Suppressor macrophage treated with lipopolysaccharide for 4 hours (primary cell): ENCODE measurements around the gene KIR2DL1.
"Not testable (repeated sequence)": the region's sequence is repeated elsewhere in the genome, so short reads cannot be mapped to it uniquely, and the experiment has no call there.

ENCODE experiments used
- DNase-seq: peaks from one replicate; pipeline ENCODE4 v3.0.0-alpha.2; 2020

KIR2DL1 gene

DNA sequence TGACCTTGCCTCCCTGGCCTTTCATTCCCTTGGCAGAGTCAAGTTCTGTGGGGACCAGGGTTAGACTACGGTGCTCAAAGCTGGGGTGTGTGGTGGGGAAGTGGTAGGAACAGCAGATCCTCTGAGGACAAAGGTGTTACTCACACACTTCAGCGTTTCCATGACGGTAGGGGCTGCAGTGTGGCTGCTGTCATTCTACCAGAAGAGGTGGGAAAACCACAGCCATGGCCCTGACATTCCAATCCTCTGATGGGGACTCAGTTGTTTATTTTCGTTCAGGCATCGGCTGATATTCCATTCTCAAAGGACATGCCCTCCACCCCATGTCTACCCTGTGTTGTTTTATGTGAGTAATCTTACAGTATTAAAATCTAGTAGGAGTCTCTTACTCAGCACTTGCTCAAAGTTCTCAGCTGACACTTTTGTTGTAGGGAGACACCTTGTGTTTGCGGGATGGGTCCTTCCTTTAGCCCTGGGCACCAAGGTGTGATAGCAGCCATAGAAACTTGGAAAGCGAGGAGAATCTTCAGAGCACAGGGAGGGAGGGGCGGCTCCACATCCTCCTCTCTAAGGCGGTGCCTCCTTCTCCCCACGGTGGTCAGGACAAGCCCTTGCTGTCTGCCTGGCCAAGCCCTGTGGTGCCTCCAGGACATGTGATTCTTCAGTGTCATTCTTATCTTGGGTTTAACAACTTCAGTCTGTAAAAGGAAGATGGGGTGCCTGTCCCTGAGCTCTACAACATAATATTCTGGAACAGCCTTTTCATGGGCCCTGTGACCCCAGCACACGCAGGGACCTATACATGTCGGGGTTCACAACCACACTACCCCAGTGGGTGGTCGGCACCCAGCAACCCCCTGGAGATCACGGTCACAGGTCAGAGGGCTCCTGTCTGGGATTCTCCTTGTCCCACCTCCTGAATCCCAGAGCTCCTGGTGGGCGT, 1.7 kb downstream of the KIR2DL1 start:
- DNase-seq, result not testable (repeated sequence)

DNA sequence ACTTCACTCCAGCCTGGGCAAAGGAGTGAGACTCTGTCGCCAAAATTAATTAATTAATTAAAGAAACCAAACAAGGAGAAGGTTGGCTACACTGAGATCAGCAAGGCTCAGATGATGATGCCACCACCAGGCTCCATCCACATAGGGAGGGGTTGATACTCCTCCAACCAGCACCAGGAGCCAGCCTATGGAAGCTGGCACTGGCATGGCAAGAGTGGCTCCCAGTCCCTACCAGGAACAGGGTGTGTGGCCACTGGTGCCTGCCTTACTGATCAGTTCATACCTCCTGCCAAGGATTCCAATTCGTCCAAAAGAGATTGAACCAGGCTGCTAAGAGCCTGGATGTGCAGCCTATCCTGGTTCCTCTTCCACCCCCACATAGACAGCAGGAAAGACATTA, 3.1 kb downstream of the KIR2DL1 start:
- not testable (repeated sequence) for DNase-seq

DNA sequence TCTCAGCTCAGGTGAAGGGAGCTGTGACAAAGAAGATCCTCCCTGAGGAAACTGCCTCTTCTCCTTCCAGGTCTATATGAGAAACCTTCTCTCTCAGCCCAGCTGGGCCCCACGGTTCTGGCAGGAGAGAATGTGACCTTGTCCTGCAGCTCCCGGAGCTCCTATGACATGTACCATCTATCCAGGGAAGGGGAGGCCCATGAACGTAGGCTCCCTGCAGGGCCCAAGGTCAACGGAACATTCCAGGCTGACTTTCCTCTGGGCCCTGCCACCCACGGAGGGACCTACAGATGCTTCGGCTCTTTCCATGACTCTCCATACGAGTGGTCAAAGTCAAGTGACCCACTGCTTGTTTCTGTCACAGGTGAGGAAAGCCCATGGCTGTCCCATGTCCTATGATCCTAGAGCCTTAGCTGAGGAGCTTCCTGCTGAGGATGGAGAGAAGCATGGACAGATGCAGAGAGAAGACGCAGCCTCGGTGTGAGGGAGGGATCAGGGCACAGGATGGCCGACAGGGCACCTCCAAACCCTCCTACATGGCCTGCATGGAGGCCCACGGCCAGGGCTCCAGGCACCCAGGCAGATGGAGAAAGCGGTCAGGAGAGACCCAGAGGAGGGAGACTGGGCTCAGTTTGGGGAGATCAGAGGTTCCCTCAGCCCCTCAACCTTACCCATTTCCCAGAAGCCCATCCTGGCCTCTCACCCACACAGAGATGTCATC, 5.7 kb downstream of the KIR2DL1 start:
- DNase-seq, result not testable (repeated sequence)

DNA sequence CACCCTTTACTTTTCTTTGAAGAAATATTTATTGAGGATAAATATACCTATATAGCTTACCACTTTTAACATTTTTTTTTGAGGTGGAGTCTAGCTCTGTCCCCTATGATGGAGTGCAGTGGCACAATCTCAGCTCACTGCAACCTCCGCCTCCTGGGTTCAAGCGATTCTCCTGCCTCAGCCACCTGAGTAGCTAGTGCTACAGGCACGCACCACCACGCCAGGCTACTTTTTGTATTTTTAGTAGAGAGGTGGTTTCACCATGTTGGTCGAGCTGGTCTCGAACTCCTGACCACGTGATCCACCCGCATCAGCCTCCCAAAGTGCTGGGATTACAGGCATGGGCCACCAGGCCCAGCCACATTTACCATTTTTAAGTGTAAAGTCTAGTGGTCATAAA, 6.2 kb downstream of the KIR2DL1 start:
- DNase-seq, result not testable (repeated sequence)

DNA sequence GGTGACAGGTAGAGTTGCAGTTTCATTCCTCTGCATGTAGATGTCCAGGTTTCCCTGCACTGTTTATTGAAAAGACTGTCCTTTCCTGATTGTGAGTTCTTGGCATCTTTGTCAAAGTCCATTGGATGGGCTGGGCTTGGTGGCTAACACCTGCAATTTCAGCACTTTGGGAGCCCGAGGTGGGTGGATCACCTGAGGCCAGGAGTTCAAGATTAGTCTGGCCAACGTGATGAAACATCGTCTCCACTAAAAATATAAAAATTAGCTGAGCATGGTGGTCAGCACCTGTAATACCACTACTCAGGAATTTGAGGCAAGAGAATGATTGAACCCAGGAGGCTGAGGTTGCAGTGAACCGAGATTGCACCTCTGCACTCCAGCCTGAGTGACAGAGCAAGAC, 8.3 kb downstream of the KIR2DL1 start:
- not testable (repeated sequence) for DNase-seq

DNA sequence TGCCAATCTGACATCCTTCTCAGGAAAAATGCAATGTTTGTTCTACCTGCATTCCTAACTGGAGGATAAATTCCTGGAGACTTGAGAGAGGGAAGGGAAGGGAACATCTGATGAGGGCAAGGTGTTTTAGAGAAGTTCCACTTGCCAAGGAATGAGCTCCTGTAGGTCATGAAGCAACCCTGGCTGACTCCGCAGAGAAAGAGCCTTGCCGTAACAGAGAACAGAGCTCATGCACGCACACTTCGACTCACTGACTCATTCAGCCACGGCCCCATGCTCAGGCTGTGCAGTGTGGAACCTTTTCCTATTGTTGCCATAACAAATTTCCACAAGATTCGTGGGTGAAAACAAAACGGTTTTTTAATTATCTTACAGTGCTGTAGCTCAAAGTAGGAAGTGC, 9.3 kb downstream of the KIR2DL1 start:
- peak; percentile 77 for DNase-seq

DNA sequence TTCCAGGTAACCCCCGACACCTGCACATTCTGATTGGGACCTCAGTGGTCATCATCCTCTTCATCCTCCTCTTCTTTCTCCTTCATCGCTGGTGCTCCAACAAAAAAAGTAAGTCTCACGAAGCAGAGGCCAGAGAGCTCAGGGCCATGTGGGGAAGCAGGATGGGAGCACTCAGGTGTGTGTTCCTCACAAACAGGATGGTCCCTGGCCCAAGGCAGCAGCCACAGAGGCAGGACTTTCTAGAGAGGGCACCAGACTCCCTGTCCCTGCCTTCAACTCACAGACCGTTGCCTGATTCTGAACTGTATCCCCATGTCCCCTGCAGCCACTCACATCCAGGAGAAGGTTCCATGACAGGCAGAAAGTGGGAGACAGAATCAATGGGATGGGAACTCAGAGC, 13.3 kb downstream of the KIR2DL1 start:
- not testable (repeated sequence) for DNase-seq

DNA sequence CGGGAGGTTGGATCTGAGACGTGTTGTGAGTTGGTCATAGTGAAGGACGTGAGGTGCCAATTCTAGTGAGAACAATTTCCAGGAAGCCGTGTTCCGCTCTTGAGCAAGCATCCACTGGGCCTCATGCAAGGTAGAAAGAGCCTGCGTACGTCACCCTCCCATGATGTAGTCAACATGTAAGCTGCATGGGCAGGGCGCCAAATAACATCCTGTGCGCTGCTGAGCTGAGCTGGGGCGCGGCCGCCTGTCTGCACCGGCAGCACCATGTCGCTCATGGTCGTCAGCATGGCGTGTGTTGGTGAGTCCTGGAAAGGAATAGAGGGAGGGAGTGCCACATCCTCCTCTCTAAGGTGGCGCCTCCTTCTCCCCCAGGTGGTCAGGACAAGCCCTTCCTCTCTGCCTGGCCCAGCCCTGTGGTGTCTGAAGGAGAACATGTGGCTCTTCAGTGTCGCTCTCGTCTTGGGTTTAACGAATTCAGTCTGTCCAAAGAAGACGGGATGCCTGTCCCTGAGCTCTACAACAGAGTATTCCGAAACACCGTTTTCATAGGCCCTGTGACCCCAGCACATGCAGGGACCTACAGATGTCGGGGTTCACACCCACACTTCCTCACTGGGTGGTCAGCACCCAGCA, 16.6 kb downstream of the KIR2DL1 start:
- DNase-seq, result not testable (repeated sequence)

DNA sequence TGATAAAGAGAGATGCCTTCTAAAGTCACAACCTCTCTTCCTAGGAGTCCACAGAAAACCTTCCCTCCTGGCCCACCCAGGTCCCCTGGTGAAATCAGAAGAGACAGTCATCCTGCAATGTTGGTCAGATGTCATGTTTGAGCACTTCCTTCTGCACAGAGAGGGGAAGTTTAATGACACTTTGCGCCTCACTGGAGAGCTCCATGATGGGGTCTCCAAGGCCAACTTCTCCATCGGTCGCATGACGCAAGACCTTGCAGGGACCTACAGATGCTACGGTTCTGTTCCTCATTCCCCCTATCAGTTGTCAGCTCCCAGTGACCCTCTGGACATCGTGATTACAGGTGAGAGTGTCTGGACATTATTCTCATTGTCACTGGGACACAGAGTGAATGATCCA, 18.6 kb downstream of the KIR2DL1 start:
- DNase-seq, result peak; percentile 68

DNA sequence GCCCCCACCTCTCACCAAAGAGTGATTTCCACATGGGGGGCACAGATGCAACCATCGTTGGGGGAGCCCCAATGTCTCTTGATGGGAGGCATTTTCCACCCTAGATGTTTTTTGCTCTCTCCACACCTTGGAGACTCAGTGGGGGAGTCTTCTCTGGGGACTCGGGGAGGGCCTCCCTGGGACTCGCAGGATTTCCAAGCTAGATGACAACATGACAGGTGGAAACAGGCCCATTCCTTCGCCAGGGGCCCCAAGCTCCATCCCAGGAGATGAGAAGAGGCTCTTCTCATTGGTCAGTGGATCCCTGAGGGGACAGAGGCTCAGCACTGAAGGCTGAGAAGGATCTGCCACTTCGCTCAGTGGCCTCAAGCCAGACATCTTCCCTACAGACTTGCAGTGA, 21.1 kb downstream of the KIR2DL1 start:
- no peak for DNase-seq

DNA sequence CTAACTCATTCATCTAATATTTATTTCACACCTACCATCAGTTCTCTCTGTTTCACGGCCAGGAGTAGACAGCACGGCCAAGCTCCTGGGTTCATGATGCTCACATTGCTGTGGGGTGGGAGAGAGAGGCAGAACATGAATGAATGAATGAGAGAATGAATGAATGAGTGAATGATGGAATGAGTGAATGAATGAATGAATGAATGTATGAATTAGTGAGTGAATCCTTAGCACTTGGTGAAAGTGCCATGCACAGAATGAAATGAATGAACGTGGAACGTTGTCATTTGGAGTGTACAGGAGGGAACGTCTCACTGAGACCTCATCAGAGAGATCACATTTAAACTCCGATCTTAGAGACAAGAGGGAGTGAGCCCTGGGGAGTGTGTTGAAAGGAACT, 21.9 kb downstream of the KIR2DL1 start:
- DNase-seq, result no peak

DNA sequence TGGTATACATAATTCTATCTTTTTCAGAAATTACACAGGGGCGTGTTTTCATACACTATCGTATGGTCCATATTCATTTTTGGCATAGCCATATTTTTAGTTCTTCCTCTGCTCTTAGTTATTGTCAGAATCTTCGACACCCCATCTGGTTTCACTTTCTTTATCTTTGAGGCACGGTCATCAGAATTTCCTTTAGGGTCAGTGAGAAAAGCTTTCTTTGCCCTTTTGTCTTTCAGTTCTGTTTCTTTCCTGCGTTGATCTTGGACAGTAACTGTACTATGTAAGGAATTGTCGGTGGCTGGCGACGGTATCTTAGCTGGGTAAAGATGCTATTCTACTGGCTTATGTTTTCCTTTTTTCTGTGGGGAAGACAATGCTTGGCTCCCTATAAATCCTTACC, 23.2 kb downstream of the KIR2DL1 start:
- DNase-seq, result peak; percentile 89

DNA sequence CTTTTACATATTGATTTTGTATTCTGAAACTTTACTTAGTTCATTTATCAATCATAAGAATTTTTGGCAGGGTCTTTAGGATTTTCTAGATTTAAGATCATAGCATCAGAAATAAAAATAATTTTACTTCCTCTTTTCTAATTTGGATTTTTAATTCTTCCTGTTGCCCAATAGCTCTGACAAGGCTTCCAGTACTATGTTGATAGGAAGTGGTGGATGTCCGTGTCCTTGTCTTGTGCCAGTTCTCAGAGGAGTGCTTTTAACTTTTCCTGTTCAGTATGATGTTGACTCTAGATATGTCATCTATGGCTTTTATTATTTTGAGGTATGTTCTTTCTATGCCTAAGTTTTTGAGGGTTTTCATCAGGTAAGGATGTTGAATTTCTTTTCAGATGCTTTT, 26.2 kb downstream of the KIR2DL1 start:
- peak; percentile 65 for DNase-seq

DNA sequence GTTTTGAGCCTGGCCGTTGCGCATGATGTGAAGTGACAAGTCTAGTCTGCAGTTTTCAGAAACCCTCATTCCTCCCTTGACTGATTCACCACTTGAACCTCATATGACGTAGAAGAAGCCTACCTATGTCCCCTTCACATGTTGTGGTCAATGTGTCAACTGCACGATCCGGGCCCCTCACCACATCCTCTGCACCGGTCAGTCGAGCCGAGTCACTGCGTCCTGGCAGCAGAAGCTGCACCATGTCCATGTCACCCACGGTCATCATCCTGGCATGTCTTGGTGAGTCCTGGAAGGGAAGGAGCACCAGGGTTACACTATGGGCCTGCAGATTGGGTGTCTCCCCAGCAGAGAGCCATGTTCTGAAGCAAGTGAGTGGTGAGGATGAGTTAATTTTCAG, 33.8 kb downstream of the KIR2DL1 start, which contains the start of gene KIR2DL4:
KIR2DL4 (plus strand) TSS at position 201 of the 400 bp plus-strand sequence; CDS start at position 243, 42 bp downstream.
- no peak for DNase-seq

DNA sequence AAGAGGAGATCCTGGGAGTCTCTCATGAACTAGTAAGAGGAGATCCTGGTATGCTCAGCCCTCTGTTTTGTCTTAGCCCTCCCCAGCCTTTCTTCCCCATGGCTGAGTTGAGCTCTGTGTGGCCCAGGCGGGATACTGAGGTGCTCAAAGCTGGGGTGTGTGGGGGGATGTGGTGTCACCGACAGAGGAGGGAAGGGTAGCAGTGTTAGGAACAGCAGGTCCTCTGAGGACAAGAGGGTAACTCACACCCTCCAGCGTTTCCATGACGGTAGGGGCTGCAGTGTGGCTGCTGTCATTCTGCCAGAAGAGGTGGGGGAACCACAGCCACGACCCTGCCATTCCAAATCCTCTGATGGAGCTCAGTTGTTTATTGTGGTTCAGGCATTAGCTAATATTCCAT, 34.5 kb downstream of the KIR2DL1 start:
- DNase-seq, result no peak

DNA sequence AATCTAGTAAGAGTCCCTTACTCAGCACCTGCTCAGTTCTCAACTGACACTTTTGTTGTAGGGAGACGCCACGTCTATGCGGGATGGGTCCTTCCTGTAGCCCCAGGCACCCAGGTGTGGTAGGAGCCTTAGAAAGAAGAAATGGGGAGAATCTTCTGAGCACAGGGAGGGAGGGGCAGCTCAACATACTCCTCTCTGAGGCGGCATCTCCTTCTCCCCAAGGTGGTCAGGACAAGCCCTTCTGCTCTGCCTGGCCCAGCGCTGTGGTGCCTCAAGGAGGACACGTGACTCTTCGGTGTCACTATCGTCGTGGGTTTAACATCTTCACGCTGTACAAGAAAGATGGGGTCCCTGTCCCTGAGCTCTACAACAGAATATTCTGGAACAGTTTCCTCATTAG, 35.0 kb downstream of the KIR2DL1 start:
- DNase-seq, result no peak

DNA sequence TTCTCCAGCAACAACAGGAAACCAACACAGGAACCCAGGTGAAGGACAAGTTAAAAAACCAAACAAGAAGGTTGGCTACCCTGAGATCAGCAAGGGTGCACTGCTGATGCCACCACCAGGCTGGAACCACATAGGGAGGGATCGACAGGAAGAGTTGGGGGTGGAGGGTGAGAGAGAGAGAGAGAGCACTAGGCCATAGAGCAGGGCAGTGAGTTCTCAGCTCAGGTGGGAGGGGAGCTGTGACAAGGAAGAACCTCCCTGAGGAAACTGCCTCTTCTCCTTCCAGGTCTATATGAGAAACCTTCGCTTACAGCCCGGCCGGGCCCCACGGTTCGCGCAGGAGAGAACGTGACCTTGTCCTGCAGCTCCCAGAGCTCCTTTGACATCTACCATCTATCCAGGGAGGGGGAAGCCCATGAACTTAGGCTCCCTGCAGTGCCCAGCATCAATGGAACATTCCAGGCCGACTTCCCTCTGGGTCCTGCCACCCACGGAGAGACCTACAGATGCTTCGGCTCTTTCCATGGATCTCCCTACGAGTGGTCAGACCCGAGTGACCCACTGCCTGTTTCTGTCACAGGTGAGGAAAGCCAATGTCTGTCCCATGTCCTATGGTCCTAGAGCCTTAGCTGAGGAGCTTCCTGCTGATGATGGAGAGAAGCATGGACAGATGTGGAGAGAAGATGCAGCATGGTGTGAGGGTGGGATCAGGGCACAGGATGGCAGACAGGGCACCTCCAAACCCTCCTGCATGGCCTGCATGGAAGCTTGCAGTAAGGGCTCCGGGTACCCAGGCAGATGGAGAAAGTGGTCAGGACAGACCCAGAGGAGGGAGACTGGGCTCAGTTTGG, 36.3 kb downstream of the KIR2DL1 start:
- no peak for DNase-seq

DNA sequence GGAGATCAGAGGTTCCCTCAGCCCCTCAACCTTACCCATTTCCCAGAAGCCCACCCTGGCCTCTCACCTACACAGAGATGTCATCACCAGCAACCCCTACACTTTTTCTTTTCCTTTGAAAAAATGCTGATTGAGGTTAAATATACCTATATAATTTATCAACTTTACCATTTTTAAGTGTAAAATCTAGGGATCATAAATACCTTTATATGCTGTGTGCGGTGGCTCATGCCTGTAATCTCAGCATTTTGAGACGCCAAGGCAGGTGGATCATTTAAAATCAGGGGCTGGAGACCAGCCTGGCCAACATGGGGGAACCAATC, 36.9 kb downstream of the KIR2DL1 start:
- DNase-seq, result no peak

DNA sequence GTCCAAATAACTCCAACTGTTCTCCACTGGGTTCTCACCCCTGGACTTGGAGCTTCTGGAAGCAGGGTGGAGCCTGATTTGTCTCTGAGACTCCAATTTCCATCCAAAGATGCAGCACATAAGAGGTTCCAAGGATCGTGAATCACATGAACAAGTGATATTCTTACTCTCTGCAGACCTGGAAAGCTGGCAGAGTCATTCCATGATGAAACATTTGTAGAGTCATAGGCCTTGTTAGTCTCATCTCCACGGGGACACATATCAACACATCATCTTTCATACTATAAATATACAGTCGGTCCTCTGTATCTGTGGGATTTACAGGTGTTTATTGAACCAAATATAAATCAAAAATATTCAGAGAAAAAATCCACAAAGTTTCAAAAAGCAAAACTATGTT, 45.0 kb downstream of the KIR2DL1 start:
- peak; percentile 6 for DNase-seq

DNA sequence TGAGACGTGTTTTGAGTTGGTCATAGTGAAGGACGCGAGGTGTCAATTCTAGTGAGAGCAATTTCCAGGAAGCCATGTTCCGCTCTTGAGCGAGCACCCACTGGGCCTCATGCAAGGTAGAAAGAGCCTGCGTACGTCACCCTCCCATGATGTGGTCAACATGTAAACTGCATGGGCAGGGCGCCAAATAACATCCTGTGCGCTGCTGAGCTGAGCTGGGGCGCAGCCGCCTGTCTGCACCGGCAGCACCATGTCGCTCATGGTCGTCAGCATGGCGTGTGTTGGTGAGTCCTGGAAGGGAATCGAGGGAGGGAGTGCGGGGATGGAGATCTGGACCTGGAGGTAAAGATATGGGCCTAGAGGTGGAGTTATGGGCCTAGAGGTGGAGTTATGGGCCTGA, 46.7 kb downstream of the KIR2DL1 start, which contains the start of gene KIR3DL1:
KIR3DL1 (plus strand) TSS at position 218 of the 400 bp plus-strand sequence.
- not testable (repeated sequence) for DNase-seq

DNA sequence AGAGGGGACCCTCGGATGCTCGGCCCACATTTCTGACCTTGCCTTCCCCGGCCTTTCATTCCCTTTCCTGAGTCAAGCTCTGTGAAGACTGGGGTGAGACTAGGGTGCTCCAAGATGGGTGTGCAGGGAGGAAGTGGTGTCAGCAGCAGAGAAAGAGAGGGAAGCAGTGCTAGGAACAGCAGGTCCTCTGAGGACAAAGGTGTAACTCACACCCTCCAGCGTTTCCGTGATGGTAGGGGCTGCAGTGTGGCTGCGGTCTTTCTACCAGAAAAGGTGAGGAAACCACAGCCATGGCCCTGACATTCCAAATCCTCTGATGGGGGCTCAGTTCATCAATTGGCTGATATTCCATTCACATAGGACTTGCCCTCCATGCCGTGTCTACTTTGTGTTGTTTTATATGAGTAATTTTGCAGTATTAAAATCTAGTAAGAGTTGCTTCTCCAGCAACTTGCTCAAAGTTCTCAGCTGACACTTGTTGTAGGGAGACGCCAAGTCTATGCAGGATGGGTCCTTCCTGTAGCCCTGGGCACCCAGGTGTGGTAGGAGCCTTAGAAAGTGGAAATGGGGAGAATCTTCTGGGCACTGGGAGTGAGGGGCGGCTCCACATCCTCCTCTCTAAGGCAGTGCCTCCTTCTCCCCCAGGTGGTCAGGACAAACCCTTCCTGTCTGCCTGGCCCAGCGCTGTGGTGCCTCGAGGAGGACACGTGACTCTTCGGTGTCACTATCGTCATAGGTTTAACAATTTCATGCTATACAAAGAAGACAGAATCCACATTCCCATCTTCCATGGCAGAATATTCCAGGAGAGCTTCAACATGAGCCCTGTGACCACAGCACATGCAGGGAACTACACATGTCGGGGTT, 48.3 kb downstream of the KIR2DL1 start:
- DNase-seq, result no peak
